ENCODE results near the gene CUX1. TPM values are rescaled to one million over a fixed set of nuclear protein-coding genes. Genes with fewer than 3 reads are reported as not detected.

The CUX1 gene
- total RNA-seq, 1 experiment from 2014 or later, result 53.5 TPM

GRCh38 chr7:102185796-102186195 lies 368.4 kb downstream of the CUX1 start:
- Histone ChIP-seq H3K9ac (ENCODE audit: extremely low read depth, insufficient read length, low read length) (no peak overlapping the region), H2BK5ac (ENCODE audit: insufficient read length, low read length) (no peak overlapping the region), H3K4me2 (ENCODE audit: insufficient read depth, insufficient read length, low read length) (no peak overlapping the region), H3K79me1 (ENCODE audit: insufficient read depth, low read depth, low read length, poor library complexity, severe bottlenecking) (no peaks in the 10 kb centered on the region), H2AFZ (ENCODE audit: low read length) (no peak overlapping the region), H3K23ac (ENCODE audit: insufficient read length, low read depth, low read length) (no peak overlapping the region), H3K18ac (ENCODE audit: insufficient read length, low read depth, low read length) (no peak overlapping the region), H3K23me2 (ENCODE audit: insufficient read length, low read depth, low read length, poor library complexity, severe bottlenecking) (no peaks in the 10 kb centered on the region), H4K20me1 (ENCODE audit: control insufficient read depth, insufficient read depth, insufficient read length) (no peaks in the 10 kb centered on the region), H3K4ac (ENCODE audit: low read depth, low read length) (no peak overlapping the region), H2BK15ac (ENCODE audit: low read depth, low read length) (no peak overlapping the region), H4K5ac (ENCODE audit: insufficient read length, low read depth, low read length) (no peak overlapping the region), H4K91ac (ENCODE audit: insufficient read length, low read depth, low read length) (no peak overlapping the region), H2BK12ac (ENCODE audit: insufficient read length, low read depth, low read length) (no peak overlapping the region), H3K9me3 (ENCODE audit: control insufficient read depth, low read depth, low read length) (no peaks in the 10 kb centered on the region), H3K56ac (ENCODE audit: insufficient read length, low read depth, low read length) (no peak overlapping the region), H3K27ac (ENCODE audit: insufficient read length, low read depth, low read length) (no peak overlapping the region), H3K27me3 (ENCODE audit: insufficient read depth, low read length) (no peaks in the 10 kb centered on the region), H3T11ph (ENCODE audit: low read length) (no peak overlapping the region), H3K4me1 (ENCODE audit: insufficient read depth, low read length) (no peaks in the 10 kb centered on the region; the same call in 1 of the 2 replicates), H2BK120ac (ENCODE audit: low read depth, low read length, poor library complexity, severe bottlenecking) (no peak overlapping the region), H4K8ac (replicated peaks; ENCODE audit: insufficient read length, low read depth, low read length) (no peak overlapping the region), H2BK20ac (ENCODE audit: low read depth, low read length, poor library complexity, severe bottlenecking) (no peak overlapping the region), H2AK5ac (ENCODE audit: insufficient read length, low read length) (no peak overlapping the region), H3K14ac (ENCODE audit: insufficient read depth, low read length) (no peak overlapping the region; the same call in 1 of the 2 replicates), H3K79me2 (ENCODE audit: insufficient read depth, low read length) (no peaks in the 10 kb centered on the region)
- no CpG with 5 or more reads among the region's 16 CpGs for WGBS (ENCODE audit: extremely low coverage, insufficient read length, low lambda C conversion rate)
- DNase-seq, result no peak
- H3K9me3 Mint-ChIP-seq, result no peaks in the 10 kb centered on the region
- H3K4me3 Mint-ChIP-seq, result no peak overlapping the region
- peak overlapping the region; percentile 18 to 78 (median 25); a peak in 3 of 7 replicates for H3K27ac Mint-ChIP-seq
- TF ChIP-seq CTCF (conservative IDR thresholded peaks at IDR 0.05), result no peak
- peaks cover 12% of the 10 kb centered on the region in 2 experiments for H3K4me1 Mint-ChIP-seq
- H3K27me3 Mint-ChIP-seq (ENCODE audit: low read depth), result no peaks in the 10 kb centered on the region
- H3K36me3 Mint-ChIP-seq (ENCODE audit: insufficient read depth in 1 of 3, low read depth in 3 of 3), result peaks cover 10 to 58% (median 57%) of the 10 kb centered on the region in 3 experiments

Data from H9 (cell line).